Keratinocyte (primary cell): ENCODE results near the gene PTPA. TPM values are rescaled to one million over a fixed set of nuclear protein-coding genes. Genes with fewer than 3 reads are reported as not detected.

Source experiments
- DNase-seq: peaks from one replicate; pipeline ENCODE4 v3.0.0-alpha.2; 2011; ENCODE audit warnings: low read depth, missing footprints, low spot score
- FAIRE-seq: peaks from 2 replicates; lab custom pipeline; 2011; peaks lifted over from hg19 to GRCh38; lab: Jason Lieb, UNC
- H2AFZ ChIP-seq: 2 replicates; pipeline ENCODE4 v1.6.0; 2012; ENCODE audit warnings: low read length, control low read depth, inconsistent platforms; ENCODE audit not compliant: control insufficient read depth
- H3K27ac ChIP-seq: 2 replicates; pipeline ENCODE4 v1.5.1; 2011; ENCODE audit warnings: low read length; ENCODE audit not compliant: control insufficient read depth, insufficient read depth
- H3K27me3 ChIP-seq: 3 replicates; pipeline ENCODE4 v1.6.0; 2011; ENCODE audit warnings: low read length; ENCODE audit not compliant: control insufficient read depth, insufficient read depth; ENCODE audit errors: extremely low read depth
- H3K36me3 ChIP-seq, 2 experiments: 2 replicates in 1 of 2; 3 replicates in 1 of 2; pipeline ENCODE4 v1.5.1; 2011; ENCODE audit warnings: low read length in 2 of 2, mild to moderate bottlenecking in 1 of 2; ENCODE audit not compliant: control insufficient read depth in 2 of 2, insufficient read depth in 2 of 2; ENCODE audit errors: extremely low read depth in 1 of 2
- H3K4me1 ChIP-seq: 3 replicates; pipeline ENCODE4 v1.5.1; 2011; ENCODE audit warnings: low read length; ENCODE audit not compliant: control insufficient read depth, insufficient read depth; ENCODE audit errors: extremely low read depth
- H3K4me2 ChIP-seq: 3 replicates; pipeline ENCODE4 v1.6.0; 2011; ENCODE audit warnings: low read depth, low read length; ENCODE audit not compliant: control insufficient read depth, insufficient read depth; ENCODE audit errors: extremely low read depth
- H3K4me3 ChIP-seq, 3 experiments: fragments of 200-600 bp in 1 of 3; sonication (generic) in 1 of 3; 2 replicates in 2 of 3; 3 replicates in 1 of 3; pipeline ENCODE4 v1.5.1; 2011 to 2016; ENCODE audit warnings: low read length in 3 of 3, mild to moderate bottlenecking in 3 of 3, control low read depth in 2 of 3, inconsistent platforms in 1 of 3, low read depth in 1 of 3, mixed read lengths in 1 of 3, mixed run types in 1 of 3, moderate library complexity in 1 of 3; ENCODE audit not compliant: control insufficient read depth in 2 of 3, insufficient read depth in 2 of 3; ENCODE audit errors: extremely low read depth in 1 of 3
- H3K79me2 ChIP-seq: 2 replicates; pipeline ENCODE4 v1.6.0; 2012; ENCODE audit warnings: low read length; ENCODE audit not compliant: control insufficient read depth, insufficient read depth
- H3K9ac ChIP-seq: 3 replicates; pipeline ENCODE4 v1.6.0; 2011; ENCODE audit warnings: low read length; ENCODE audit not compliant: control insufficient read depth, insufficient read depth; ENCODE audit errors: extremely low read depth
- H3K9me1 ChIP-seq: 3 replicates; pipeline ENCODE4 v1.6.0; 2011; ENCODE audit warnings: low read length; ENCODE audit not compliant: control insufficient read depth, insufficient read depth; ENCODE audit errors: extremely low read depth
- H3K9me3 ChIP-seq: 2 replicates; pipeline ENCODE4 v1.5.1; 2012; ENCODE audit warnings: low read depth, low read length; ENCODE audit not compliant: control insufficient read depth
- H4K20me1 ChIP-seq: 3 replicates; pipeline ENCODE4 v1.6.0; 2011; ENCODE audit warnings: low read length; ENCODE audit not compliant: control insufficient read depth, insufficient read depth; ENCODE audit errors: extremely low read depth
- CTCF ChIP-seq, 3 experiments: IDR thresholded peaks in 1 of 3; conservative IDR thresholded peaks in 1 of 3; optimal IDR thresholded peaks in 1 of 3; 2 replicates in 2 of 3; 3 replicates in 1 of 3; pipeline versions ENCODE3 to v1.5.1; 2011; ENCODE audit warnings: low read length in 3 of 3, mild to moderate bottlenecking in 3 of 3, moderate library complexity in 2 of 3, control low read depth in 1 of 3, inconsistent platforms in 1 of 3; ENCODE audit not compliant: insufficient read depth in 2 of 3; ENCODE audit errors: extremely low read depth in 1 of 3
- EZH2 ChIP-seq: IDR thresholded peaks from one replicate; pipeline ENCODE4 v1.6.1; 2012; ENCODE audit warnings: inconsistent platforms, mild to moderate bottlenecking, low read length, moderate library complexity
- dilution Hi-C: fragments of 300-500 bp; cut with MboI; formaldehyde crosslinking; loops from one replicate; pipeline ENCODE4 v1.7.0; 2020; ENCODE audit warnings: low sequenced_read_pairs; ENCODE audit not compliant: extremely low pct_ligation_motif_present
- polyA plus RNA-seq, 5 experiments: library from polyadenylated mRNA; depleted of rRNA in 3 of 5; stranded (reverse) in 3 of 5; stranded (forward) in 1 of 5; unstranded in 1 of 5; fragments of >200 nt; gene quantifications; 1 replicate in 1 of 5; 2 replicates in 3 of 5; 3 replicates in 1 of 5; pipeline versions ENCODE4 v1.2.1 to v1.2.3, GENCODE V29; 2011 to 2012; ENCODE audit warnings: missing spikeins in 2 of 5, low read depth in 1 of 5, low replicate concordance in 1 of 5

Gene PTPA
- polyA plus RNA-seq, 1 donor (not counting 4 experiments of a cell fraction or from before 2014, with no cell fraction given): 98.0 TPM

- H3K4me1 ChIP-seq: peaks cover 16% of the 10 kb centered on the region
- no peak overlapping the region for H3K27ac ChIP-seq
- no peaks in the 10 kb centered on the region for H3K9me1 ChIP-seq
- H3K9ac ChIP-seq: no peak overlapping the region
- H3K79me2 ChIP-seq: peaks cover 51% of the 10 kb centered on the region
- H3K9me3 ChIP-seq: no peaks in the 10 kb centered on the region
- DNase-seq (no peak), FAIRE-seq (no peak)
- H3K4me3 ChIP-seq: no peak overlapping the region
- H4K20me1 ChIP-seq: no peaks in the 10 kb centered on the region
- H2AFZ ChIP-seq: no peak overlapping the region
- TF ChIP-seq CTCF (optimal IDR thresholded peaks at IDR 0.05 in 1 of 3, IDR thresholded peaks at IDR 0.05 in 1 of 3, conservative IDR thresholded peaks at IDR 0.05 in 1 of 3; ENCODE audit: extremely low read depth in 1 of 3, insufficient read depth in 2 of 3, low read length in 3 of 3): no peak
- TF ChIP-seq EZH2: no peak
- no peak overlapping the region for H3K4me2 ChIP-seq
- H3K36me3 ChIP-seq: no peaks in the 10 kb centered on the region
- H3K27me3 ChIP-seq: peaks cover 8% of the 10 kb centered on the region
- dilution Hi-C loops: no loop called here
Measured at GRCh38 chr9:129113645-129114304, 2.6 kb downstream of the PTPA start.

- Histone ChIP-seq H3K9me1 (no peaks in the 10 kb centered on the region), H3K27ac (no peak overlapping the region), H3K36me3 (peaks cover 10 to 12% of the 10 kb centered on the region in 2 experiments), H3K9me3 (no peaks in the 10 kb centered on the region), H3K9ac (no peak overlapping the region), H3K27me3 (no peaks in the 10 kb centered on the region), H2AFZ (no peak overlapping the region), H3K4me2 (no peak overlapping the region), H3K4me3 (no peak overlapping the region), H3K4me1 (no peaks in the 10 kb centered on the region), H4K20me1 (no peaks in the 10 kb centered on the region), H3K79me2 (peaks cover 32% of the 10 kb centered on the region)
- no peak for FAIRE-seq
- dilution Hi-C loops: no loop called here
- TF ChIP-seq CTCF (optimal IDR thresholded peaks at IDR 0.05 in 1 of 3, IDR thresholded peaks at IDR 0.05 in 1 of 3, conservative IDR thresholded peaks at IDR 0.05 in 1 of 3; ENCODE audit: extremely low read depth in 1 of 3, insufficient read depth in 2 of 3, low read length in 3 of 3) (no peak), EZH2 (no peak)
- no peak for DNase-seq
Measured at GRCh38 chr9:129118799-129119198, 7.6 kb downstream of the PTPA start.
